HUES6 (cell line): ENCODE results near the gene TBCD.
A peak's percentile ranks its signal among the peaks of the same experiment; 100 is the strongest.

Experiments
- H3K27ac ChIP-seq: 2 replicates; pipeline ENCODE4 v1.7.0; 2013; ENCODE audit warnings: low read depth, mild to moderate bottlenecking, low read length, inconsistent platforms
- H3K27me3 ChIP-seq: 2 replicates; pipeline ENCODE4 v1.6.1; 2013; ENCODE audit warnings: low read length; ENCODE audit not compliant: control insufficient read depth, insufficient read depth
- H3K36me3 ChIP-seq: 2 replicates; pipeline ENCODE4 v1.6.1; 2013; ENCODE audit warnings: low read length; ENCODE audit not compliant: control insufficient read depth, insufficient read depth
- H3K4me1 ChIP-seq: 2 replicates; pipeline ENCODE4 v1.6.1; 2013; ENCODE audit warnings: low read length; ENCODE audit not compliant: control insufficient read depth, insufficient read depth
- H3K4me3 ChIP-seq: 2 replicates; pipeline ENCODE4 v1.5.1; 2013; ENCODE audit warnings: low read depth, low read length
- H3K9ac ChIP-seq: one replicate; pipeline ENCODE4 v1.6.1; 2013; ENCODE audit warnings: mild to moderate bottlenecking, low read length
- H3K9me3 ChIP-seq: 2 replicates; pipeline ENCODE4 v1.6.1; 2013; ENCODE audit warnings: low read depth, low read length; ENCODE audit not compliant: control insufficient read depth, insufficient read depth

The TBCD gene

GRCh38 chr17:82926081-82926480, 174.2 kb downstream of the TBCD start:
- H3K27me3 ChIP-seq: no peaks in the 10 kb centered on the region
- no peak overlapping the region for H3K27ac ChIP-seq
- H3K9me3 ChIP-seq: no peaks in the 10 kb centered on the region
- H3K36me3 ChIP-seq: peaks cover 91% of the 10 kb centered on the region
- no peak overlapping the region for H3K9ac ChIP-seq
- H3K4me1 ChIP-seq: no peaks in the 10 kb centered on the region
- no peak overlapping the region for H3K4me3 ChIP-seq

GRCh38 chr17:82926716-82927115, 174.9 kb downstream of the TBCD start:
- H3K36me3 ChIP-seq: peaks cover 91% of the 10 kb centered on the region
- H3K4me3 ChIP-seq: no peak overlapping the region
- no peak overlapping the region for H3K9ac ChIP-seq
- H3K4me1 ChIP-seq: no peaks in the 10 kb centered on the region
- no peaks in the 10 kb centered on the region for H3K27me3 ChIP-seq
- no peak overlapping the region for H3K27ac ChIP-seq
- no peaks in the 10 kb centered on the region for H3K9me3 ChIP-seq

- no peak overlapping the region for H3K4me3 ChIP-seq
- H3K9me3 ChIP-seq: no peaks in the 10 kb centered on the region
- peaks cover 95% of the 10 kb centered on the region for H3K36me3 ChIP-seq
- no peaks in the 10 kb centered on the region for H3K4me1 ChIP-seq
- no peak overlapping the region for H3K9ac ChIP-seq
- no peak overlapping the region for H3K27ac ChIP-seq
- H3K27me3 ChIP-seq: no peaks in the 10 kb centered on the region
Observed at GRCh38 chr17:82927311-82927660, 175.4 kb downstream of the TBCD start.

- no peaks in the 10 kb centered on the region for H3K4me1 ChIP-seq
- no peaks in the 10 kb centered on the region for H3K9me3 ChIP-seq
- H3K27ac ChIP-seq: no peak overlapping the region
- H3K9ac ChIP-seq: no peak overlapping the region
- H3K27me3 ChIP-seq: no peaks in the 10 kb centered on the region
- no peak overlapping the region for H3K4me3 ChIP-seq
- peaks cover 95% of the 10 kb centered on the region for H3K36me3 ChIP-seq
Observed at GRCh38 chr17:82927661-82928601, 176.1 kb downstream of the TBCD start.

- Histone ChIP-seq H3K9me3 (no peaks in the 10 kb centered on the region), H3K9ac (no peak overlapping the region), H3K4me3 (no peak overlapping the region), H3K27ac (no peak overlapping the region), H3K27me3 (no peaks in the 10 kb centered on the region), H3K4me1 (no peaks in the 10 kb centered on the region), H3K36me3 (peaks cover 96% of the 10 kb centered on the region)
Observed at GRCh38 chr17:82929011-82929622, 177.3 kb downstream of the TBCD start.

- Histone ChIP-seq H3K27ac (no peak overlapping the region), H3K9ac (no peak overlapping the region), H3K36me3 (peaks cover 94% of the 10 kb centered on the region), H3K4me3 (no peak overlapping the region), H3K9me3 (no peaks in the 10 kb centered on the region), H3K27me3 (no peaks in the 10 kb centered on the region), H3K4me1 (no peaks in the 10 kb centered on the region)
Observed at GRCh38 chr17:82929676-82930042, 177.8 kb downstream of the TBCD start.

GRCh38 chr17:82930043-82930923, 178.4 kb downstream of the TBCD start:
- Histone ChIP-seq H3K27ac (0 out of 2 replicates have a peak overlapping the region, but pooled peaks have one; percentile 18), H3K9ac (no peak overlapping the region), H3K36me3 (peaks cover 91% of the 10 kb centered on the region), H3K27me3 (no peaks in the 10 kb centered on the region), H3K9me3 (no peaks in the 10 kb centered on the region), H3K4me1 (no peaks in the 10 kb centered on the region), H3K4me3 (no peak overlapping the region)

GRCh38 chr17:82930924-82931698, 179.2 kb downstream of the TBCD start:
- H3K27me3 ChIP-seq: no peaks in the 10 kb centered on the region
- H3K36me3 ChIP-seq: peaks cover 92% of the 10 kb centered on the region
- no peak overlapping the region for H3K4me3 ChIP-seq
- H3K4me1 ChIP-seq: no peaks in the 10 kb centered on the region
- no peak overlapping the region for H3K27ac ChIP-seq
- no peak overlapping the region for H3K9ac ChIP-seq
- H3K9me3 ChIP-seq: no peaks in the 10 kb centered on the region

- H3K27me3 ChIP-seq: no peaks in the 10 kb centered on the region
- H3K9me3 ChIP-seq: no peaks in the 10 kb centered on the region
- no peak overlapping the region for H3K9ac ChIP-seq
- H3K36me3 ChIP-seq: peaks cover 92% of the 10 kb centered on the region
- no peak overlapping the region for H3K27ac ChIP-seq
- H3K4me1 ChIP-seq: no peaks in the 10 kb centered on the region
- no peak overlapping the region for H3K4me3 ChIP-seq
Observed at GRCh38 chr17:82931699-82932517, 180.0 kb downstream of the TBCD start.
